ENCODE results near the gene PPP6R3.
"Not testable (repeated sequence)": the region's sequence is repeated elsewhere in the genome, so short reads cannot be mapped to it uniquely, and the experiment has no call there.

PPP6R3 gene

DNA sequence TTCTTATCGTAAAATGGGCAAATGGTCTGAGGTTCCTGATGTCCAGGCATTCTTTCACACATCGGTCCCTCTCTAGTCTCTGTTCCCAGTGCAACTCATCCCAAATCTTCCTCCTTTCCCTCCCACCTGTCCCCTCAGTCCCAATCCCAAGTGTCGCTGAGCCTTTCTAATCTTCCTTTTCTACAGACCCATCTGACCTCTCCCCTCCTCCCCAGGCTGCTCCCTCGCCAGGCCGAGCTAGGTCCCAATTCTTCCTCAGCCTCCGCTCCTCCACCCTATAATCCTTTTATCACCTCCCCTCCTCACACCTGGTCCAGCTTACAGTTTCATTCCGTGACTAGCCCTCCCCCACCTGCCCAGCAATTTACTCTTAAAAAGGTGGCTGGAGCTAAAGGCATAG, 174.6 kb downstream of the PPP6R3 start:
- WGBS (ENCODE audit: extremely low coverage, insufficient coverage, insufficient read length) = 100% methylated on average over 1 of the region's 7 CpGs

DNA sequence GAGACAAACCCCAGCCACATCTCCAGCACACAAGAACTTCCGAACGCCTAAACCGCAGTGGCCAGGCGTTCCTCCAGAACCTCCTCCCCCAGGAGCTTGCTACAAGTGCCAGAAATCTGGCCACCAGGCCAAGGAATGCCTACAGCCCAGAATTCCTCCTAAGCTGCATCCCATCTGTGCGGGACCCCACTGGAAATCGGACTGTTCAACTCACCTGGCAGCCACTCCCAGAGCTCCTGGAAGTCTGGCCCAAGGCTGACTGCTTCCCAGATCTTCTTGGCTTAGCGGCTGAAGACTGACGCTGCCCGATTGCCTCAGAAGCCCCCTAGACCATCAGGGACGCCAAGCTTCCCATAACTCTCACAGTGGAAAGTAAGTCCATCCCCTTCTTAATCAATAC, 175.3 kb downstream of the PPP6R3 start:
- not testable (repeated sequence) for H3K14ac ChIP-seq (ENCODE audit: low read length); H4K91ac ChIP-seq (ENCODE audit: low read depth, low read length); H2AK5ac ChIP-seq (ENCODE audit: low read length); H3K79me2 ChIP-seq (ENCODE audit: control insufficient read depth, insufficient read depth, low read length, poor library complexity); H2BK120ac ChIP-seq (ENCODE audit: insufficient read depth, low read length, poor library complexity); H2AFZ ChIP-seq (ENCODE audit: insufficient read depth, low read length, poor library complexity); H3K23ac ChIP-seq (ENCODE audit: low read length); H3K18ac ChIP-seq (ENCODE audit: low read length); DNase-seq; H3K4me1 ChIP-seq (ENCODE audit: control insufficient read depth in 1 of 2, insufficient read depth in 2 of 2, low read length in 2 of 2); H3K4ac ChIP-seq (ENCODE audit: low read depth, low read length); H3K9me3 ChIP-seq (ENCODE audit: insufficient read depth, low read depth, low read length); H4K12ac ChIP-seq (ENCODE audit: low read depth, low read length); H3K4me3 ChIP-seq (ENCODE audit: low read depth, low read length); H3K27me3 ChIP-seq (ENCODE audit: insufficient read depth, low read length); H3K79me1 ChIP-seq (ENCODE audit: low read length); H3K36me3 ChIP-seq (ENCODE audit: control insufficient read depth in 1 of 2, insufficient read depth in 2 of 2, low read length in 2 of 2); H3K4me2 ChIP-seq (ENCODE audit: low read length); H2BK5ac ChIP-seq (ENCODE audit: low read depth, low read length, poor library complexity); H3K9ac ChIP-seq (ENCODE audit: low read length); H4K8ac ChIP-seq (ENCODE audit: low read depth, low read length); H3K27ac ChIP-seq (ENCODE audit: low read depth, low read length); H2BK12ac ChIP-seq (ENCODE audit: low read length)
- WGBS (ENCODE audit: extremely low coverage, insufficient coverage, insufficient read length) = no CpG with 5 or more reads among the region's 10 CpGs

More for the DNA sequence above, 174.6 kb downstream of the PPP6R3 start:
- H3K18ac ChIP-seq (ENCODE audit: low read length); H3K9ac ChIP-seq (ENCODE audit: low read length); H2AFZ ChIP-seq (ENCODE audit: insufficient read depth, low read length, poor library complexity); H3K27ac ChIP-seq (ENCODE audit: low read depth, low read length); H2BK5ac ChIP-seq (ENCODE audit: low read depth, low read length, poor library complexity); H3K4me3 ChIP-seq (ENCODE audit: low read depth, low read length); H3K27me3 ChIP-seq (ENCODE audit: insufficient read depth, low read length); H2BK12ac ChIP-seq (ENCODE audit: low read length); H3K4me2 ChIP-seq (ENCODE audit: low read length); H3K36me3 ChIP-seq (ENCODE audit: control insufficient read depth in 1 of 2, insufficient read depth in 2 of 2, low read length in 2 of 2); H3K4me1 ChIP-seq (ENCODE audit: control insufficient read depth in 1 of 2, insufficient read depth in 2 of 2, low read length in 2 of 2); H2AK5ac ChIP-seq (ENCODE audit: low read length); H3K14ac ChIP-seq (ENCODE audit: low read length); H4K8ac ChIP-seq (ENCODE audit: low read depth, low read length); H3K23ac ChIP-seq (ENCODE audit: low read length); DNase-seq; H3K9me3 ChIP-seq (ENCODE audit: insufficient read depth, low read depth, low read length); H3K79me1 ChIP-seq (ENCODE audit: low read length); H4K12ac ChIP-seq (ENCODE audit: low read depth, low read length); H3K4ac ChIP-seq (ENCODE audit: low read depth, low read length); H3K79me2 ChIP-seq (ENCODE audit: control insufficient read depth, insufficient read depth, low read length, poor library complexity); H4K91ac ChIP-seq (ENCODE audit: low read depth, low read length); H2BK120ac ChIP-seq (ENCODE audit: insufficient read depth, low read length, poor library complexity): not testable (repeated sequence)

DNA sequence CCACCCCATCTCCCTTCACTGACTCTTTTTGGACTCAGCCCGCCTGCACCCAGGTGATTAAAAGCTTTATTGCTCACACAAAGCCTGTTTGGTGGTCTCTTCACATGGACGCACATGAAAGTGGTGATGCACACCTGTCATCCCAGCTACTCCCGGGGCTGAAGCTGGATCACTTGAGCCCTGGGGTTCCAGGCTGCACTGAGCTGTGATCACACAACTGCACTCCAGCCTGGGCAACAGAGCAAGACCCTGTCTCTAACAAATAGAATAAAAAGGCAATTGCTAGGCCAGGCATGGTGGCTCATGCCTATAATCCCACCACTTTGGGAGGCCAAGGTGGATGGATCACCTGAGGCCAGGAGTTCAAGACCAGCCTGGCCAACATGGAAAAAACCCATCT, 178.8 kb downstream of the PPP6R3 start:
- H2BK5ac ChIP-seq (ENCODE audit: low read depth, low read length, poor library complexity); H3K4me3 ChIP-seq (ENCODE audit: low read depth, low read length); H3K23ac ChIP-seq (ENCODE audit: low read length); H3K4me2 ChIP-seq (ENCODE audit: low read length); H3K36me3 ChIP-seq (ENCODE audit: control insufficient read depth in 1 of 2, insufficient read depth in 2 of 2, low read length in 2 of 2); H2AK5ac ChIP-seq (ENCODE audit: low read length); H3K4me1 ChIP-seq (ENCODE audit: control insufficient read depth in 1 of 2, insufficient read depth in 2 of 2, low read length in 2 of 2); H4K91ac ChIP-seq (ENCODE audit: low read depth, low read length); H2BK120ac ChIP-seq (ENCODE audit: insufficient read depth, low read length, poor library complexity); H3K79me2 ChIP-seq (ENCODE audit: control insufficient read depth, insufficient read depth, low read length, poor library complexity); H3K18ac ChIP-seq (ENCODE audit: low read length); H2BK12ac ChIP-seq (ENCODE audit: low read length); H2AFZ ChIP-seq (ENCODE audit: insufficient read depth, low read length, poor library complexity); H4K12ac ChIP-seq (ENCODE audit: low read depth, low read length); H3K4ac ChIP-seq (ENCODE audit: low read depth, low read length); H3K14ac ChIP-seq (ENCODE audit: low read length); H4K8ac ChIP-seq (ENCODE audit: low read depth, low read length); H3K79me1 ChIP-seq (ENCODE audit: low read length); H3K27me3 ChIP-seq (ENCODE audit: insufficient read depth, low read length); H3K9me3 ChIP-seq (ENCODE audit: insufficient read depth, low read depth, low read length); H3K27ac ChIP-seq (ENCODE audit: low read depth, low read length); DNase-seq; H3K9ac ChIP-seq (ENCODE audit: low read length): not testable (repeated sequence)
- WGBS (ENCODE audit: extremely low coverage, insufficient coverage, insufficient read length) = no CpG with 5 or more reads among the region's 3 CpGs

DNA sequence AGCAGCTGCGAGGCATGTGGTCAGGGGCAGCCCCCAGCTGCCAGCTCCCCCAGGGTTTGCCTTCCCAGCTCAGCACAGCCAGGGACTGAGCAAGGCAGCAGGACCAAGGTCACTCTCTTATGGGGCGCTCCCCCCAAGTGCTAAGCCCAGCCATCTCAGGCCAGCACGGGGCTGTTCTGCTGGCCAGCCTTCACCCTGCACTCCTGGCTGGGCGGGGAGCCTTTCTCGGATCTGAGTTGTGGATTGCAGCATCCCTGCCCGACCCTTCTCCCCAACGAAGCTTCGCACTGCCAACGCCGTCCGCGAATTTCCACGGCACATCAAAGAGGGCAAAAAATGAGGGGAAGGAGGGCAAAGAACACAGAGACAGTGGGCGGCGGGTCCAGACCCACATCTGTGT, 181.3 kb downstream of the PPP6R3 start:
- Histone ChIP-seq H3K4me1 (ENCODE audit: control insufficient read depth in 1 of 2, insufficient read depth in 2 of 2, low read length in 2 of 2) (no peaks in the 10 kb centered on the region), H3K9ac (ENCODE audit: low read length) (no peak overlapping the region), H3K4ac (ENCODE audit: low read depth, low read length) (no peak overlapping the region), H4K91ac (ENCODE audit: low read depth, low read length) (no peak overlapping the region), H3K27ac (ENCODE audit: low read depth, low read length) (no peak overlapping the region), H2AFZ (ENCODE audit: insufficient read depth, low read length, poor library complexity) (no peak overlapping the region), H3K9me3 (ENCODE audit: insufficient read depth, low read depth, low read length) (no peaks in the 10 kb centered on the region), H3K23ac (ENCODE audit: low read length) (no peak overlapping the region), H3K27me3 (ENCODE audit: insufficient read depth, low read length) (no peaks in the 10 kb centered on the region), H3K4me2 (ENCODE audit: low read length) (no peak overlapping the region), H2AK5ac (ENCODE audit: low read length) (no peak overlapping the region), H2BK5ac (ENCODE audit: low read depth, low read length, poor library complexity) (no peak overlapping the region), H3K4me3 (ENCODE audit: low read depth, low read length) (no peak overlapping the region), H2BK120ac (ENCODE audit: insufficient read depth, low read length, poor library complexity) (no peak overlapping the region), H3K18ac (ENCODE audit: low read length) (no peak overlapping the region), H3K79me1 (ENCODE audit: low read length) (no peaks in the 10 kb centered on the region), H3K14ac (ENCODE audit: low read length) (no peak overlapping the region), H3K79me2 (ENCODE audit: control insufficient read depth, insufficient read depth, low read length, poor library complexity) (no peaks in the 10 kb centered on the region), H4K12ac (ENCODE audit: low read depth, low read length) (no peak overlapping the region), H3K36me3 (ENCODE audit: control insufficient read depth in 1 of 2, insufficient read depth in 2 of 2, low read length in 2 of 2) (no peaks in the 10 kb centered on the region), H2BK12ac (ENCODE audit: low read length) (no peak overlapping the region), H4K8ac (ENCODE audit: low read depth, low read length) (no peak overlapping the region)
- WGBS (ENCODE audit: extremely low coverage, insufficient coverage, insufficient read length) = no CpG with 5 or more reads among the region's 15 CpGs
- DNase-seq = no peak

Data from trophoblast cell (in vitro differentiated cells and primary cell).